VCaP (cell line): Measurements from ENCODE around the gene SERPINE2.

Source experiments
- H3K27ac ChIP-seq: fragments of 450-650 bp; 2 replicates; pipeline ENCODE4 v1.5.1; 2017
- CTCF ChIP-seq: fragments of 450-650 bp; conservative IDR thresholded peaks from 2 replicates; pipeline ENCODE4 v1.5.1; 2017; ENCODE audit warnings: mild to moderate bottlenecking, moderate library complexity

SERPINE2 gene

DNA sequence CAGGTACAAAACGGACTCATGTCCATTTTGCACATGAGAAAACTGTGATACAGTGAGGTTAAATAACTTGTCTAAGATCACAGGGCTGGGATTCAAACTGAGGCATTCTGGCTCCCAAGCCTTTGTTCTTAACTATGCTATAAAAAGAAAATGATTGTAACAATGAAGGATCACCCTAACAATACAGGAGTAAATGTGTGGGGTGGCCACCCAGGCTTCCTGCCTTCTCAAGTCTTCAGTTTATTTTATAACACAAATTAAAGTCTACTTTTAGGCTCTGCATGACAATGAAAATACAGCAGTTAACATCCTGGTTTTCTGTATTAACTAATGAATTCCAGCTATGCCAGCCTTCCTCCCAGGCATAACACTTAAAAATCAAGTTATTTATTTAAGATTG lies 101.6 kb downstream of the SERPINE2 start:
- no peak for TF ChIP-seq CTCF
- H3K27ac ChIP-seq = no peak overlapping the region

DNA sequence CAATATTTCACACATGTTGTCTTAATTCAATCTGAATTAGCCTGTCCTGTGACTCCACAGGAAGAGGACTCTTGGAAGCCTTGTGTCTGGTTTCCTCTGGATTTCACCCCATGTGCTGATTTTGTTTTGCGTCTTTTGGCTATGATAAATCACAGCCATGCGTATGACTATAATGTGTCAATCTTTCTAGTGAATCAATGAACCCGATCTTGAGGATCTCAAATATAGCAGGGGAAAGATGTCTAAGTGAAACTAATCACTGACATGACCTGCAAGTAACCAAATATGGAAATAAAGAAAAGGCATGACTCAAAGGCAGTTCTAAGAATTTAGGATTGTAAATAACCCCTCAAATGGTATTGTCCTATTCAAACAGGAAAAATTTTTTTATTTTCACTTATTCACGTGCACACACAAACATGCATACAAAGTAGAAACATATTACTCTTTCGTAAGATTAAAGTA lies 102.2 kb downstream of the SERPINE2 start:
- no peak for TF ChIP-seq CTCF
- no peak overlapping the region for H3K27ac ChIP-seq

DNA sequence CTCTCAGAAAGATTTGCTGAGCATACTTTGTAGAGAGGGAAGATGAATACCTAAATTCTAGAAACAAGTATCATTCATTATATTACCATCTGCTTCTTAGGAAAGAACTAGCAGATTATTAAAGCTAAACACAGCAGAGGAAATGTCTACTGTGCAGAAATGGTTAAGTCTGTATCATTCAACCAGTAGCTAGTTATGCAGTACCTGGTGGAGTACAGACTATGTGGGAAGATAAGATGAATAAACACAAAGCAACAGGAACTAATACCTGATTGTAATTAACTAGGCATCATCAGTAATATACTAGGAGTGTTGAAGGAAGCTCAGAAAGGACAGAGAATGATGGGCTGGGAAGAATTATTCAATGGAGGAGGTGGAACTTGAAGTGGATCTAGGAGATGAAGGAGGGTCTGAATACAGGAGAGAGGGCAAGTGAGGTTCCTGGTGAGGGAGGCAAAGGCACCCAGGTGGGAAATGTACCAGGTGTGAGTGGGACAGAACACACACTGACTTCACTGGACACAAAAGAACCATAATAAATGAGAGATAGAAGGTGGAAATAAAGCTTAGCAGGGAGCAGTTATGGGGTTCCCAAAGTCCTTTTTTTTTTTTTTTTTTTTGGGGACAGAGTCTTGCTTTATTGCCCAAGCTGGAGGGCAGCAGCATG lies 103.5 kb downstream of the SERPINE2 start:
- TF ChIP-seq CTCF = no peak
- no peak overlapping the region for H3K27ac ChIP-seq

DNA sequence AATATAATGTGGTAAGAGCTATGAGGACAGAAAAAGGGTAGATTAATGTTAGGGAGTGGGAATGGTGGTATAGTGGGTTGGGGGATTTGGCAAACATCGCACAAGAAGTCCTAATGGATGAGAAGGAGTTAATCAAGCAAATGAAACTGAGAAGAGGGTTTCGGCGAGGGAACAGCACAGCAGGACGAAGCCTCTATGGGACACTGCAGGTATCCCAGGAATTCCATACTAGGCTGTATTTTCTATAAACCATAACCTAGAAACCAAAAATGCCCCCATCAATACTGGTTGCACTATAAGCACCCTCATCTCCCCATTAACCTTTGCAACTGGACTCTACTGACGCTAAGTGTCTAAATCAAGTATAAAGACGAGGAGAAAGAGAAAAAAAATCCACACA lies 104.2 kb downstream of the SERPINE2 start:
- TF ChIP-seq CTCF = no peak
- no peak overlapping the region for H3K27ac ChIP-seq

GRCh38 chr2:223932816-223933800 lies 106.0 kb downstream of the SERPINE2 start:
- no peak overlapping the region for H3K27ac ChIP-seq
- TF ChIP-seq CTCF = no peak

- no peak for TF ChIP-seq CTCF
- H3K27ac ChIP-seq = peak overlapping the region; percentile 64
Measured at GRCh38 chr2:223930103-223930976, 108.7 kb downstream of the SERPINE2 start.
